Measurements from ENCODE around the gene GOLGA2.
"Not testable (repeated sequence)": the region's sequence is repeated elsewhere in the genome, so short reads cannot be mapped to it uniquely, and the experiment has no call there.

Gene GOLGA2

GRCh38 chr9:128247226-128247803 lies 28.5 kb downstream of the GOLGA2 start:
- intact Hi-C loops (cut with DNase I): no loop called here
- peak in 15 of 42 donors; percentile 24 to 81 (median 49) for DNase-seq

GRCh38 chr9:128246471-128246870 lies 29.3 kb downstream of the GOLGA2 start:
- no peak for DNase-seq
- intact Hi-C loops (cut with DNase I): no loop called here

GRCh38 chr9:128245421-128246151 lies 30.2 kb downstream of the GOLGA2 start:
- intact Hi-C loops (cut with DNase I): no loop called here
- DNase-seq: no peak

- DNase-seq: peak in 6 of 42 donors; percentile 29 to 49 (median 40)
- intact Hi-C loops (cut with DNase I): no loop called here
Measured at GRCh38 chr9:128244837-128245231, 31.0 kb downstream of the GOLGA2 start.

GRCh38 chr9:128244091-128244836 lies 31.5 kb downstream of the GOLGA2 start:
- DNase-seq: no peak
- intact Hi-C loops (cut with DNase I): no loop called here

- DNase-seq: peak in 1 of 42 donors; percentile 19
- intact Hi-C loops (cut with DNase I): no loop called here
Measured at GRCh38 chr9:128243215-128244018, 32.4 kb downstream of the GOLGA2 start.

GRCh38 chr9:128242828-128243214 lies 33.0 kb downstream of the GOLGA2 start:
- intact Hi-C loops (cut with DNase I): no loop called here

GRCh38 chr9:128242124-128242523 lies 33.7 kb downstream of the GOLGA2 start:
- intact Hi-C loops (cut with DNase I): no loop called here
- DNase-seq: no peak

More at GRCh38 chr9:128242828-128243214, 33.0 kb downstream of the GOLGA2 start:
- no peak for DNase-seq

- intact Hi-C loops (cut with DNase I): no loop called here
- no peak for DNase-seq
Measured at GRCh38 chr9:128233817-128234406, 41.9 kb downstream of the GOLGA2 start.

GRCh38 chr9:128232528-128233428 lies 43.0 kb downstream of the GOLGA2 start:
- no peak for DNase-seq

GRCh38 chr9:128231638-128232527 lies 43.9 kb downstream of the GOLGA2 start:
- DNase-seq: no peak

More at GRCh38 chr9:128232528-128233428, 43.0 kb downstream of the GOLGA2 start:
- intact Hi-C loops (cut with DNase I): no loop called here

GRCh38 chr9:128230897-128231296 lies 44.9 kb downstream of the GOLGA2 start:
- DNase-seq; intact Hi-C loops (cut with DNase I): not testable (repeated sequence)

More at GRCh38 chr9:128231638-128232527, 43.9 kb downstream of the GOLGA2 start:
- intact Hi-C loops (cut with DNase I): no loop called here

GRCh38 chr9:128226412-128226801 lies 49.4 kb downstream of the GOLGA2 start:
- intact Hi-C loops (cut with DNase I): no loop called here
- no peak for DNase-seq

- intact Hi-C loops (cut with DNase I): no loop called here
- DNase-seq: peak in 27 of 42 donors; percentile 18 to 79 (median 46)
Measured at GRCh38 chr9:128225770-128226411, 49.9 kb downstream of the GOLGA2 start.

- DNase-seq: no peak
Measured at GRCh38 chr9:128224877-128225276, 50.9 kb downstream of the GOLGA2 start.

More at GRCh38 chr9:128224877-128225276, 50.9 kb downstream of the GOLGA2 start:
- intact Hi-C loops (cut with DNase I): no loop called here

All from head of caudate nucleus (tissue), 42 donors.